GM12878 (cell line): ENCODE data around the gene HIC1. TPM values are rescaled to one million over a fixed set of nuclear protein-coding genes. Genes with fewer than 3 reads are reported as not detected.

Source experiments
- BCL11A ChIP-seq: IDR thresholded peaks from 2 replicates; pipeline ENCODE4 v1.6.1; 2011; ENCODE audit warnings: low read depth, low read length
- BHLHE40 ChIP-seq, 2 experiments: fragments of 450-650 bp in 1 of 2; IDR thresholded peaks; 2 replicates each; pipeline ENCODE4 v1.6.1; 2011 to 2017; ENCODE audit warnings: low read depth in 2 of 2, borderline replicate concordance in 1 of 2, improper control_type of control experiment in 1 of 2, low read length in 1 of 2, mild to moderate bottlenecking in 1 of 2
- BRCA1 ChIP-seq: IDR thresholded peaks from 2 replicates; pipeline ENCODE4 v1.6.1; 2011; ENCODE audit warnings: low read depth, low read length, improper control_type of control experiment
- CHD2 ChIP-seq: IDR thresholded peaks from 2 replicates; pipeline ENCODE4 v1.6.1; 2011; ENCODE audit warnings: low read depth, low read length, improper control_type of control experiment, borderline replicate concordance
- DPF2 ChIP-seq: fragments of 450-650 bp; IDR thresholded peaks from 2 replicates; pipeline ENCODE4 v1.6.1; 2017; ENCODE audit warnings: mild to moderate bottlenecking
- PAX5 ChIP-seq: IDR thresholded peaks from 2 replicates; pipeline ENCODE4 v1.6.1; 2011; ENCODE audit warnings: low read depth, low read length, borderline replicate concordance
- POLR2A ChIP-seq: IDR thresholded peaks from 2 replicates; pipeline ENCODE4 v1.6.1; 2011; ENCODE audit warnings: low read depth, mild to moderate bottlenecking, low read length
- POLR2AphosphoS2 ChIP-seq: IDR thresholded peaks from 2 replicates; pipeline ENCODE4 v1.6.1; 2011; ENCODE audit warnings: low read depth, mild to moderate bottlenecking, low read length, improper control_type of control experiment, moderate library complexity
- POLR2AphosphoS5 ChIP-seq: IDR thresholded peaks from 2 replicates; pipeline ENCODE4 v1.6.1; 2011; ENCODE audit warnings: mild to moderate bottlenecking, low read length, inconsistent platforms
- RELA ChIP-seq: fragments of 450-650 bp; IDR thresholded peaks from 2 replicates; pipeline ENCODE4 v1.8.0; 2014; ENCODE audit warnings: borderline replicate concordance; ENCODE audit not compliant: partially characterized antibody
- SP1 ChIP-seq: IDR thresholded peaks from one replicate; pipeline ENCODE4 v1.6.1; 2011; ENCODE audit warnings: low read depth, low read length
- STAT3 ChIP-seq: IDR thresholded peaks from 2 replicates; pipeline ENCODE4 v1.6.1; 2011; ENCODE audit warnings: low read depth, low read length, improper control_type of control experiment
- TCF12 ChIP-seq: IDR thresholded peaks from 2 replicates; pipeline ENCODE4 v1.6.1; 2011; ENCODE audit warnings: low read depth, mild to moderate bottlenecking, low read length
- ZNF207 ChIP-seq: fragments of 450-650 bp; IDR thresholded peaks from 2 replicates; pipeline ENCODE4 v1.6.1; 2014; ENCODE audit warnings: antibody characterized with exemption, mild to moderate bottlenecking, borderline replicate concordance
- polyA plus RNA-seq, 11 experiments: library from polyadenylated mRNA; depleted of rRNA in 4 of 11; unstranded in 6 of 11; stranded (reverse) in 5 of 11; fragments of >200 nt; fragmentation: Nextera tagmentation in 4 of 11; fragmentation: Illumina TruSeq in 1 of 11; extraction: Ambion mirVana in 4 of 11; extraction: Trizol in 1 of 11; gene quantifications; 1 replicate in 1 of 11; 2 replicates in 10 of 11; pipeline versions ENCODE4 v1.2.1 to v1.2.3, GENCODE V29; 2011 to 2016; ENCODE audit warnings: inconsistent platforms in 2 of 11, missing spikeins in 2 of 11, low read depth in 1 of 11
- total RNA-seq, 4 experiments: library from RNA; depleted of rRNA in 3 of 4; stranded (reverse); fragments of >200 nt in 3 of 4; fragmentation: Illumina TruSeq in 1 of 4; extraction: Trizol in 1 of 4; gene quantifications; 2 replicates each; pipeline versions ENCODE4 v1.2.1 to v1.2.3, GENCODE V29; 2013 to 2021
- TF ChIP-seq, protein P1 (sequence below): IDR thresholded peaks from 2 replicates; pipeline ENCODE4 v1.6.1; 2012; ENCODE audit warnings: low read depth, low read length, improper control_type of control experiment
- TF ChIP-seq, protein P2 (sequence below): fragments of 450-650 bp; IDR thresholded peaks from 2 replicates; pipeline ENCODE4 v1.6.1; 2017; ENCODE audit warnings: borderline replicate concordance
- TF ChIP-seq, protein P3 (sequence below): fragments of 450-650 bp; IDR thresholded peaks from 2 replicates; pipeline ENCODE4 v1.6.1; 2016; ENCODE audit warnings: mild to moderate bottlenecking, moderate library complexity, borderline replicate concordance
- TF ChIP-seq, protein P4 (sequence below): IDR thresholded peaks from 2 replicates; pipeline ENCODE4 v1.6.1; 2012; ENCODE audit warnings: improper control_type of control experiment, low read depth, low read length; ENCODE audit not compliant: insufficient replicate concordance

Gene HIC1
- total and polyA plus RNA-seq, 10 of the 15 experiments (the other 5 are each of a cell fraction or from before 2014, with no cell fraction given) = 0.11 to 61.1 (median 4.9) TPM

DNA sequence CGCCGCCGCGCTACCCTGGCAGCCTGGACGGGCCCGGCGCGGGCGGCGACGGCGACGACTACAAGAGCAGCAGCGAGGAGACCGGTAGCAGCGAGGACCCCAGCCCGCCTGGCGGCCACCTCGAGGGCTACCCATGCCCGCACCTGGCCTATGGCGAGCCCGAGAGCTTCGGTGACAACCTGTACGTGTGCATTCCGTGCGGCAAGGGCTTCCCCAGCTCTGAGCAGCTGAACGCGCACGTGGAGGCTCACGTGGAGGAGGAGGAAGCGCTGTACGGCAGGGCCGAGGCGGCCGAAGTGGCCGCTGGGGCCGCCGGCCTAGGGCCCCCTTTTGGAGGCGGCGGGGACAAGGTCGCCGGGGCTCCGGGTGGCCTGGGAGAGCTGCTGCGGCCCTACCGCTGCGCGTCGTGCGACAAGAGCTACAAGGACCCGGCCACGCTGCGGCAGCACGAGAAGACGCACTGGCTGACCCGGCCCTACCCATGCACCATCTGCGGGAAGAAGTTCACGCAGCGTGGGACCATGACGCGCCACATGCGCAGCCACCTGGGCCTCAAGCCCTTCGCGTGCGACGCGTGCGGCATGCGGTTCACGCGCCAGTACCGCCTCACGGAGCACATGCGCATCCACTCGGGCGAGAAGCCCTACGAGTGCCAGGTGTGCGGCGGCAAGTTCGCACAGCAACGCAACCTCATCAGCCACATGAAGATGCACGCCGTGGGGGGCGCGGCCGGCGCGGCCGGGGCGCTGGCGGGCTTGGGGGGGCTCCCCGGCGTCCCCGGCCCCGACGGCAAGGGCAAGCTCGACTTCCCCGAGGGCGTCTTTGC lies 3.1 kb downstream of the HIC1 start (continued):
- TF ChIP-seq RELA = no peak
- peak; percentile 52 to 85; a peak in 3 of 4 replicates for TF ChIP-seq BHLHE40 (IDR thresholded peaks at IDR 0.05; ENCODE audit: borderline replicate concordance in 1 of 2, low read depth in 2 of 2, low read length in 1 of 2)
- TF ChIP-seq, protein P1, sequence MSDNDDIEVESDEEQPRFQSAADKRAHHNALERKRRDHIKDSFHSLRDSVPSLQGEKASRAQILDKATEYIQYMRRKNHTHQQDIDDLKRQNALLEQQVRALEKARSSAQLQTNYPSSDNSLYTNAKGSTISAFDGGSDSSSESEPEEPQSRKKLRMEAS = peak; percentile 72; the same call in 1 of the 2 replicates
- TF ChIP-seq TCF12 = peak; percentile 63; the same call in 1 of the 2 replicates
- peak; percentile 69; the same call in 1 of the 2 replicates for TF ChIP-seq PAX5
- TF ChIP-seq, protein P2, sequence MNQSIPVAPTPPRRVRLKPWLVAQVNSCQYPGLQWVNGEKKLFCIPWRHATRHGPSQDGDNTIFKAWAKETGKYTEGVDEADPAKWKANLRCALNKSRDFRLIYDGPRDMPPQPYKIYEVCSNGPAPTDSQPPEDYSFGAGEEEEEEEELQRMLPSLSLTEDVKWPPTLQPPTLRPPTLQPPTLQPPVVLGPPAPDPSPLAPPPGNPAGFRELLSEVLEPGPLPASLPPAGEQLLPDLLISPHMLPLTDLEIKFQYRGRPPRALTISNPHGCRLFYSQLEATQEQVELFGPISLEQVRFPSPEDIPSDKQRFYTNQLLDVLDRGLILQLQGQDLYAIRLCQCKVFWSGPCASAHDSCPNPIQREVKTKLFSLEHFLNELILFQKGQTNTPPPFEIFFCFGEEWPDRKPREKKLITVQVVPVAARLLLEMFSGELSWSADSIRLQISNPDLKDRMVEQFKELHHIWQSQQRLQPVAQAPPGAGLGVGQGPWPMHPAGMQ = no peak
- TF ChIP-seq ZNF207 = no peak
- no peak for TF ChIP-seq STAT3
- TF ChIP-seq, protein P3, sequence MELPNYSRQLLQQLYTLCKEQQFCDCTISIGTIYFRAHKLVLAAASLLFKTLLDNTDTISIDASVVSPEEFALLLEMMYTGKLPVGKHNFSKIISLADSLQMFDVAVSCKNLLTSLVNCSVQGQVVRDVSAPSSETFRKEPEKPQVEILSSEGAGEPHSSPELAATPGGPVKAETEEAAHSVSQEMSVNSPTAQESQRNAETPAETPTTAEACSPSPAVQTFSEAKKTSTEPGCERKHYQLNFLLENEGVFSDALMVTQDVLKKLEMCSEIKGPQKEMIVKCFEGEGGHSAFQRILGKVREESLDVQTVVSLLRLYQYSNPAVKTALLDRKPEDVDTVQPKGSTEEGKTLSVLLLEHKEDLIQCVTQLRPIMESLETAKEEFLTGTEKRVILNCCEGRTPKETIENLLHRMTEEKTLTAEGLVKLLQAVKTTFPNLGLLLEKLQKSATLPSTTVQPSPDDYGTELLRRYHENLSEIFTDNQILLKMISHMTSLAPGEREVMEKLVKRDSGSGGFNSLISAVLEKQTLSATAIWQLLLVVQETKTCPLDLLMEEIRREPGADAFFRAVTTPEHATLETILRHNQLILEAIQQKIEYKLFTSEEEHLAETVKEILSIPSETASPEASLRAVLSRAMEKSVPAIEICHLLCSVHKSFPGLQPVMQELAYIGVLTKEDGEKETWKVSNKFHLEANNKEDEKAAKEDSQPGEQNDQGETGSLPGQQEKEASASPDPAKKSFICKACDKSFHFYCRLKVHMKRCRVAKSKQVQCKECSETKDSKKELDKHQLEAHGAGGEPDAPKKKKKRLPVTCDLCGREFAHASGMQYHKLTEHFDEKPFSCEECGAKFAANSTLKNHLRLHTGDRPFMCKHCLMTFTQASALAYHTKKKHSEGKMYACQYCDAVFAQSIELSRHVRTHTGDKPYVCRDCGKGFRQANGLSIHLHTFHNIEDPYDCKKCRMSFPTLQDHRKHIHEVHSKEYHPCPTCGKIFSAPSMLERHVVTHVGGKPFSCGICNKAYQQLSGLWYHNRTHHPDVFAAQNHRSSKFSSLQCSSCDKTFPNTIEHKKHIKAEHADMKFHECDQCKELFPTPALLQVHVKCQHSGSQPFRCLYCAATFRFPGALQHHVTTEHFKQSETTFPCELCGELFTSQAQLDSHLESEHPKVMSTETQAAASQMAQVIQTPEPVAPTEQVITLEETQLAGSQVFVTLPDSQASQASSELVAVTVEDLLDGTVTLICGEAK = no peak
- TF ChIP-seq CHD2 = no peak
- TF ChIP-seq BRCA1 = no peak
- peak; percentile 88 for TF ChIP-seq POLR2A
- no peak; the same call in 1 of the 2 replicates for TF ChIP-seq BCL11A
- TF ChIP-seq DPF2 = peak; percentile 61
- TF ChIP-seq POLR2AphosphoS2 = peak; percentile 45; the same call in 1 of the 2 replicates
- TF ChIP-seq, protein P4, sequence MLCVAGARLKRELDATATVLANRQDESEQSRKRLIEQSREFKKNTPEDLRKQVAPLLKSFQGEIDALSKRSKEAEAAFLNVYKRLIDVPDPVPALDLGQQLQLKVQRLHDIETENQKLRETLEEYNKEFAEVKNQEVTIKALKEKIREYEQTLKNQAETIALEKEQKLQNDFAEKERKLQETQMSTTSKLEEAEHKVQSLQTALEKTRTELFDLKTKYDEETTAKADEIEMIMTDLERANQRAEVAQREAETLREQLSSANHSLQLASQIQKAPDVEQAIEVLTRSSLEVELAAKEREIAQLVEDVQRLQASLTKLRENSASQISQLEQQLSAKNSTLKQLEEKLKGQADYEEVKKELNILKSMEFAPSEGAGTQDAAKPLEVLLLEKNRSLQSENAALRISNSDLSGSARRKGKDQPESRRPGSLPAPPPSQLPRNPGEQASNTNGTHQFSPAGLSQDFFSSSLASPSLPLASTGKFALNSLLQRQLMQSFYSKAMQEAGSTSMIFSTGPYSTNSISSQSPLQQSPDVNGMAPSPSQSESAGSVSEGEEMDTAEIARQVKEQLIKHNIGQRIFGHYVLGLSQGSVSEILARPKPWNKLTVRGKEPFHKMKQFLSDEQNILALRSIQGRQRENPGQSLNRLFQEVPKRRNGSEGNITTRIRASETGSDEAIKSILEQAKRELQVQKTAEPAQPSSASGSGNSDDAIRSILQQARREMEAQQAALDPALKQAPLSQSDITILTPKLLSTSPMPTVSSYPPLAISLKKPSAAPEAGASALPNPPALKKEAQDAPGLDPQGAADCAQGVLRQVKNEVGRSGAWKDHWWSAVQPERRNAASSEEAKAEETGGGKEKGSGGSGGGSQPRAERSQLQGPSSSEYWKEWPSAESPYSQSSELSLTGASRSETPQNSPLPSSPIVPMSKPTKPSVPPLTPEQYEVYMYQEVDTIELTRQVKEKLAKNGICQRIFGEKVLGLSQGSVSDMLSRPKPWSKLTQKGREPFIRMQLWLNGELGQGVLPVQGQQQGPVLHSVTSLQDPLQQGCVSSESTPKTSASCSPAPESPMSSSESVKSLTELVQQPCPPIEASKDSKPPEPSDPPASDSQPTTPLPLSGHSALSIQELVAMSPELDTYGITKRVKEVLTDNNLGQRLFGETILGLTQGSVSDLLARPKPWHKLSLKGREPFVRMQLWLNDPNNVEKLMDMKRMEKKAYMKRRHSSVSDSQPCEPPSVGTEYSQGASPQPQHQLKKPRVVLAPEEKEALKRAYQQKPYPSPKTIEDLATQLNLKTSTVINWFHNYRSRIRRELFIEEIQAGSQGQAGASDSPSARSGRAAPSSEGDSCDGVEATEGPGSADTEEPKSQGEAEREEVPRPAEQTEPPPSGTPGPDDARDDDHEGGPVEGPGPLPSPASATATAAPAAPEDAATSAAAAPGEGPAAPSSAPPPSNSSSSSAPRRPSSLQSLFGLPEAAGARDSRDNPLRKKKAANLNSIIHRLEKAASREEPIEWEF = peak; percentile 9
- TF ChIP-seq SP1 = peak; percentile 18
- TF ChIP-seq POLR2AphosphoS5 = peak; percentile 64
